ENCODE results near the gene RCC1.

GRCh38 chr1:28509705-28510272 is 3.9 kb downstream of the RCC1 start:
- TF ChIP-seq, protein P1, sequence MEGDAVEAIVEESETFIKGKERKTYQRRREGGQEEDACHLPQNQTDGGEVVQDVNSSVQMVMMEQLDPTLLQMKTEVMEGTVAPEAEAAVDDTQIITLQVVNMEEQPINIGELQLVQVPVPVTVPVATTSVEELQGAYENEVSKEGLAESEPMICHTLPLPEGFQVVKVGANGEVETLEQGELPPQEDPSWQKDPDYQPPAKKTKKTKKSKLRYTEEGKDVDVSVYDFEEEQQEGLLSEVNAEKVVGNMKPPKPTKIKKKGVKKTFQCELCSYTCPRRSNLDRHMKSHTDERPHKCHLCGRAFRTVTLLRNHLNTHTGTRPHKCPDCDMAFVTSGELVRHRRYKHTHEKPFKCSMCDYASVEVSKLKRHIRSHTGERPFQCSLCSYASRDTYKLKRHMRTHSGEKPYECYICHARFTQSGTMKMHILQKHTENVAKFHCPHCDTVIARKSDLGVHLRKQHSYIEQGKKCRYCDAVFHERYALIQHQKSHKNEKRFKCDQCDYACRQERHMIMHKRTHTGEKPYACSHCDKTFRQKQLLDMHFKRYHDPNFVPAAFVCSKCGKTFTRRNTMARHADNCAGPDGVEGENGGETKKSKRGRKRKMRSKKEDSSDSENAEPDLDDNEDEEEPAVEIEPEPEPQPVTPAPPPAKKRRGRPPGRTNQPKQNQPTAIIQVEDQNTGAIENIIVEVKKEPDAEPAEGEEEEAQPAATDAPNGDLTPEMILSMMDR (IDR thresholded peaks at IDR 0.05), result no peak
- TF ChIP-seq POLR2A (IDR thresholded peaks at IDR 0.05), result no peak
